KOPT-K1 (cell line): ENCODE measurements around the gene NTSR1.

Experiments used
- H3K27ac ChIP-seq: fragments of 200-600 bp; sonication (generic); 2 replicates; pipeline ENCODE4 v1.5.1; 2016; ENCODE audit warnings: antibody characterized with exemption, mild to moderate bottlenecking, low read depth, low read length; ENCODE audit not compliant: poor library complexity, severe bottlenecking
- H3K36me3 ChIP-seq: fragments of 200-600 bp; sonication (generic); 2 replicates; pipeline ENCODE4 v1.5.1; 2017; ENCODE audit warnings: antibody characterized with exemption, mild to moderate bottlenecking, low read length, moderate library complexity; ENCODE audit not compliant: insufficient read depth
- H3K9me3 ChIP-seq: fragments of 200-600 bp; sonication (generic); 2 replicates; pipeline ENCODE4 v1.5.1; 2017; ENCODE audit warnings: antibody characterized with exemption, low read length, mild to moderate bottlenecking; ENCODE audit not compliant: insufficient read depth, poor library complexity, severe bottlenecking

NTSR1 gene

DNA sequence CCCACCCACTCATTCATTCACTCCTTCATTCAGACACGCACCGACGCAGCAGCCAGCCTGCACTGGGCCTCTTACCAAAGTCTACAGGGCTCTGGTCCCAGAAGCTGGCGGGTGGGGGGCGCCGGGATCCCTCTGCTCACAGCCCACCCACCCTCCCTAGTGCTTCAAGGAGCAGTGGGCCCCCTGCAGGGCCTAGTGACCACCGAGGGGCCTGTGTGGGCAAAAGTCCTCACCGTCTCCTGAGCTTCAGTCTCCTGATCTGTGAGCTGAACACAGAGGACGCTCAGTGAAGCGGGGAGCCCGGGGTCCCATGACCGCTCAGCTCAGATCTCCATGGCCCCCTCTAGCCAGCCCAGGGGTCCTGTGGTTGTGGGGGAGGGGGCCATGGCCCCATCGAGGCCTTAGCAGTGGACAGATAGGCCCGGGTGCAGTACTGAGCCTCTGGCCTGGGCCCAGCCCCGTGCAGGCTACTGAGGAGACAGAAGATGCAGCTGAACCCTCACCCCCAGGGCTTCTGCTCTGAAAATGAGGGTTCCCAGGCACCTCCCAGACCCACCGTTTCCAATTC lies 54.2 kb downstream of the NTSR1 start:
- Histone ChIP-seq H3K9me3 (no peaks in the 10 kb centered on the region), H3K36me3 (no peaks in the 10 kb centered on the region), H3K27ac (no peak overlapping the region)

DNA sequence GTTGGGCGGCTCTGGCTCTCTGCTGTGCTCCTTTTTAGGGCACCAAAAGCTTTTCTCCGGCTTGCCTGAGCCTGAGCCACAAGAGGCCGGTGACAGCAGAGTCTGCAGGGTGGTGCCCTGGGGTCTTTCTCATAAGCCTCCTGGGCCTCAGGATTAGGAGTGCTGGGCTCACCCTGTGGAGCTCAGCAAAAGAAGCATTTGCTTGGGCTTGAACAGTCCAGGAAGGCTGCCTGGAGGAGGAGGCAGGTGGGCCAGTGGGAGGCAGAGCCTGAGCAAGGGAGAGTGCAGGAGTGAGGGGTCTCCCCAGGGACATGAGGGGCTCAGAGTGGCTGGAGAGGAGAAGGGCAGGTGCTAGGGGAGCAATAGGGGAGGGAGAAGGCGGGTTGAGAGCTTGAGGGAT lies 54.8 kb downstream of the NTSR1 start:
- Histone ChIP-seq H3K9me3 (no peaks in the 10 kb centered on the region), H3K36me3 (no peaks in the 10 kb centered on the region), H3K27ac (peak overlapping the region; percentile 17)

DNA sequence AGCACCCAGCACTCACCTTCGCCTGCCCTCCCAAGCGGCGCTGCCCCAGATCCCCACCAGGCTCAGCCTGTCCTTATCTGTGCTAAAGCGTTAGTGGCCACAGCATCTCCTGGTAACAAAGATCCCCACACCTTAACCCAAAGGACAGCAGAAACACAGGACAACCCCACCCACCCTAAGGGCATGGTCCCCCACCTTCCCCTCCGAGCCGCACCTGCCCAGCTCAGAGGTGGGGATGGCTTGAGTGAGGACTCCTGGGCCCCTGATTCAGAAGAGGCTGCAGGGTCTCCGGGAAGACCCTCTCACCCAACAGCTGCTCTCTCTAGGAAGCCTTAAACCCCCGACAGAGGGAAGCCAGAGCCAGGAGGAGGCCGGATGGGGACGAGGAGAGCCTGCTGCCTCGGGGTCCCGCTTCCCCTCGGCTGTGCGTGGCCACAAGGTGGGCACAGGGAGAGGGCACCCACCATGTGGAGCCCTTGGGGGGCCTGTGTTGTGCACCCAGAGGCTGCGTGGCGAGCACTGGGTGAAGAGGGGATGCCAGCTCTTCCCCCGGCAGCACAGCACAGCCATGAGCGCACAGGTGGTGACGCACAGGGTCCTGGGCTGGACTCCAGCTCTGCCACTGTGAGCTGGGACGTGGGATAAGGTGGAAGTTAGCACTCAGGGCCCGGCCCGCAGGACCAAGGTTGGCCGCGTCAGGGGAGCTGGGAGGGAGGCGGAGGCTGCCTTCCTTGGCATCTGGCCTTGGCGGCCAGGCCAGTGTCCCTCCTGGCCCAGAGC lies 55.7 kb downstream of the NTSR1 start:
- Histone ChIP-seq H3K36me3 (no peaks in the 10 kb centered on the region), H3K9me3 (no peaks in the 10 kb centered on the region), H3K27ac (no peak overlapping the region)

DNA sequence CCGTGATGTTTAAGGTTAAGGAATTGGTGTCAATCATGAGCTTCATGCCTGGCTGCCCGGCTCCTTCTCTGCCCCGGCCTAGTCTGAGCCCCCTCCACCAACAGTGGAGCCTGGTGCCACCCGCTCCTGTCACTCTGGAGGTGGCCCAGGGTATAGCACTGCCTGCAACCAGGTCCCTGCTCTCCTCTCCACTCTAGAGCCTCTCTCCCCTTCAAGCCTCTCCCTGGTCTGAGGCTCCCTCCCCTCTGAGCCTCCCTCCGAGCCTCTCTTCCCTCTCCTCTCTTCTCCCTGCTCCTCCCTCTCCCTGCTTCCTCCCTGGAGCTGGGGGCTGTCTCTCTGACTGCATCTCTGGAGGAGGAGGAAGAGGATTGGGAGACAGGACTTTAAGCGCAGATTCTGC lies 56.4 kb downstream of the NTSR1 start:
- no peaks in the 10 kb centered on the region for H3K9me3 ChIP-seq
- H3K36me3 ChIP-seq, result no peaks in the 10 kb centered on the region
- no peak overlapping the region for H3K27ac ChIP-seq

DNA sequence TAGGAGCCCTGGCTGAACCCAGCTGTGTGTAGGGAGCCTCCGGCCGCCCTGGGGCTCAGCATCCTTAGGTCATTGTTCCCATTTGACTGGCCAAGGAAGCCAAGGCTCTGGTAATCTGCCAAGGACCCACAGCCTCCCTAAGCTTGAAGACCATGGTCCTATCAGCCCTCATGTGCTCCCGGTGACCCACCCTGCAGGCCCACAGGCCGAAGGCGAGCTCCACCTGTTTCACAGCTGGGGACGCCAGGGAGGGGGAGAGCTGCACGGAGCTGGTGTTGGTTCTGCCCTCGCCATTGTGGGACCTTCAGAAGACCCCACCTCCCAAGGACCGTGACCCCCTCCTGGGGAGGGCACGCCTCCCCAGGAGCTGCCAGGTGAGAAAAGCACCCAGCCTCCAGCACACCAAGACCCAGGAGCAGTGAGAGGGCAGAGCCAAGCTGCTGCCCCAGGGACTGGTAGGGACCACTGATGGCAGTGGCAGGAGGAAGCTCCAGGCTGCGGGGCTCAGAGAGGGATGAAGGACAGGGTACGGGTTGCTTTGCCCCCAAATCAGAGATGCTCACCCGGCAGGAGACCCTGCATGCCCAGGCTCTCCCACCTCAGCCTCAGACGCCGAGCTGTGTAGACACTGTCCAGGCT lies 56.9 kb downstream of the NTSR1 start:
- H3K9me3 ChIP-seq, result no peaks in the 10 kb centered on the region
- no peak overlapping the region for H3K27ac ChIP-seq
- H3K36me3 ChIP-seq, result no peaks in the 10 kb centered on the region

DNA sequence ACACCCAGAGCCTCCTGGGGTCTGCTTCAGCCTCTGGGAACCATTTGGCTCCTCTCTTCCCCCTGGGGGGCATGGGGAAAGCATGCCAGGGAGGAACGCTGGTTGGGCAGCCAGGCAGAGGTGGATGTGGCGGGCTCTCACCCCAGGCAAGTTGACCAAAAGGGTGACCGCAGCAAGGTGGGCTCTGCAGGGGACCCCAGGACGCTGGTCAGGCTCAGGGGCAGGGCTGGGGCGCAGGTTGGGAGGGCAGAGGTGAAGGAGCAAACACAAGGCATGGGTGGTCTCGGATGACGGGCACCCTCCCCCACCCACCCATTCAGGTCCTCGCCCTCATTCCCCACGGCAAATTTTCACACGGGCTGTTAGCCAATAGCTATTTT lies 57.4 kb downstream of the NTSR1 start:
- no peak overlapping the region for H3K27ac ChIP-seq
- H3K9me3 ChIP-seq, result no peaks in the 10 kb centered on the region
- H3K36me3 ChIP-seq, result no peaks in the 10 kb centered on the region

DNA sequence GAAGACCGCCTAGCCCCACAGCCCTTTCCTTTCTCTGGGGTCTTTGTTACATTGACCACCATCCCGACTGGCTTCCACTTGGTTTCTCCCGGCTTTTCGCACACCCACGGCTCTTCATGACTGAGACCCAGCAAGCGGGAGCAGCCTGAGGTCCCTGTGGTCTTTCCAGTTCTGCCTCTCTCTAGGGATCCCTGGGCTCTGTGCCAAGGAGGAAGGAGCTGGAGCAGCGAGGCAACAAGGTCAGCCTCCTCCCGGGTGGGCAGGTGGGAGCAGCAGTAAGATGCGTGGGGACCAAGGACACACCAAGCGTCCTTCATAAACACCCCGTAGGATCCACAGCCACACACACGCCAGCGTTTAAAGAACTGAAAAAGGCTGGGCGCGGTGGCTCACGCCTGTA lies 58.1 kb downstream of the NTSR1 start:
- H3K9me3 ChIP-seq, result no peaks in the 10 kb centered on the region
- no peak overlapping the region for H3K27ac ChIP-seq
- no peaks in the 10 kb centered on the region for H3K36me3 ChIP-seq

DNA sequence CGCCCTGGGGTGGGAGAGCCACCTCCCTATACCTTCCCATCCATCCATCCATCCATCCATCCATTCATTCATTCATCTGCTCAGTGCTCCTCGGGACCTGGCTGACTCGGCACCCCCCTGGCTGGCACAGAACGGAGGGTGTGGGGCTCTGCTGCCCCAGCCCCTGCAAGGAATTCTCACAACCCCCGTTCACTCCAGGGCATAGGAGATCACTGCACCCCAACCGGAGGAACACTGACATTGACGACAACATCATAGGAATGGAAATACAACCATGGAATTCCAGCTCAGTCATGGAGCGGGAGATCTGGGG lies 59.6 kb downstream of the NTSR1 start:
- Histone ChIP-seq H3K9me3 (no peaks in the 10 kb centered on the region), H3K36me3 (no peaks in the 10 kb centered on the region), H3K27ac (no peak overlapping the region)

DNA sequence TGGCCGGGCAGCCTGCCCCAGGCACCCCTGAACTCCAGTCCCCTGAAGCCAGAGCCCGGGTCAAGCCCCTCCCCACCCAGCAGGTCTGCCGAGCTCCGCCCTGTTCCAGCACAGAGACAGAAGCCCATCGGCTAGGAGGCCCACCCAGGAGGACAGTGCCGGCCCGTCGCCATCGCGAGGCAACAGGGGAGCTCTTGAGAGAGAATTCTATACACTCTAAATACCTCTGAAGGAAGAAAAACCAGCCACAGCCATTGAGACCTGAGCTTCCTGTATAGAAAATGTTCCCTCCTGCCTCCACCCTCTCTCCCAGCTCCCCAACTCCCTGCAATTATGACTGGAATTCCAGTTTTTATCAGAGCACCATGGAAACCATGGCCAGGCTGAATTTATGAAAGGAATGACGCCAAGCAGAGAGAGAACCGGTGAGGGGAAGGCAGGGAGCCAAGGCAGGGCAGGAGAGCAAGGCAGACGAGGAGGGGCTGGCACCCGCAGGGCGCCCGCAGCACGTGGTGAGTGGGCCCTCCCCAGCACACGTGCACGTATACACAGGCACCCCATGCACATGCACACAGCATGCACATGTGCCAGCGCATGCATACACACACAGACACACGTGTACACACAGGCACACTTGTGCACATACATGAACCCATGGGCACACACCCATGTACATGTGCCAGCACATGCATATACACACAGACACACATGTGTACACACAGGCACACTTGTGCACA lies 60.1 kb downstream of the NTSR1 start:
- H3K27ac ChIP-seq, result no peak overlapping the region

DNA sequence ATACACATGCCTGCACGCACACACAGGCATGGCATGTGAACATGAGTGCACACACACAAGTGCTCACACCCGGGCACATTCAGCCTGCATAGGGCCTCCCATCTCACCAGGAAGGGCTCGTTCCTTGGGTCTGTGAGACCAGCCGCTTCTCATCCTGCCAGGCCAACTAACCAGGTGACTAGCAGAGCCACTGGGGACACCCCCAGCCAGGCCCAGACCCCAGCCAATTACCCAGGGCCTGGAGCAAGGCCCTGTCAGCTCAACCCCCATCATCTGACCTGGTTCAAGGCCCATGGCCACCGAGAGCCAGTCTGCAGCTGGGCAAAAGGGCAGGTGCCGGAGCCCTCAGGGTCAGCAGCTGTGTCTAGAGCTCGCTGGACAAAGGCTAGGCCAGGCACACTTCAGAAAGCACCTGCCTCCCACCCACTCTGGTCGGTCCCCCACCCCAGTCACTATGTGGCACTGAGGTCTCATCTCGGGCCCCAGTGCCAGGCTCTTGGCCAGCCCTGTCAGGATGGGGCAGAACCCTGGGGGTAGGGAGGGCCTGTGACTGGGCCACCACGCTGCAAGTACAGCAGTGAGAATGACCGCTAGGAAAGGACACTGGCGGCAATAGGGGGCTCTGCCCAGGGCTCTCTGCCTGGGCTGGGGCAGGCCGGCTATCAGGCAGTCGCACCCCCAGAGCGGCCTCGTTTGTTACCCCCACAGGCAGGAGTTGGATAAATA lies 60.9 kb downstream of the NTSR1 start:
- no peak overlapping the region for H3K27ac ChIP-seq
- no peaks in the 10 kb centered on the region for H3K9me3 ChIP-seq
- no peaks in the 10 kb centered on the region for H3K36me3 ChIP-seq

More for the DNA sequence above, 60.1 kb downstream of the NTSR1 start:
- Histone ChIP-seq H3K36me3 (no peaks in the 10 kb centered on the region), H3K9me3 (no peaks in the 10 kb centered on the region)

DNA sequence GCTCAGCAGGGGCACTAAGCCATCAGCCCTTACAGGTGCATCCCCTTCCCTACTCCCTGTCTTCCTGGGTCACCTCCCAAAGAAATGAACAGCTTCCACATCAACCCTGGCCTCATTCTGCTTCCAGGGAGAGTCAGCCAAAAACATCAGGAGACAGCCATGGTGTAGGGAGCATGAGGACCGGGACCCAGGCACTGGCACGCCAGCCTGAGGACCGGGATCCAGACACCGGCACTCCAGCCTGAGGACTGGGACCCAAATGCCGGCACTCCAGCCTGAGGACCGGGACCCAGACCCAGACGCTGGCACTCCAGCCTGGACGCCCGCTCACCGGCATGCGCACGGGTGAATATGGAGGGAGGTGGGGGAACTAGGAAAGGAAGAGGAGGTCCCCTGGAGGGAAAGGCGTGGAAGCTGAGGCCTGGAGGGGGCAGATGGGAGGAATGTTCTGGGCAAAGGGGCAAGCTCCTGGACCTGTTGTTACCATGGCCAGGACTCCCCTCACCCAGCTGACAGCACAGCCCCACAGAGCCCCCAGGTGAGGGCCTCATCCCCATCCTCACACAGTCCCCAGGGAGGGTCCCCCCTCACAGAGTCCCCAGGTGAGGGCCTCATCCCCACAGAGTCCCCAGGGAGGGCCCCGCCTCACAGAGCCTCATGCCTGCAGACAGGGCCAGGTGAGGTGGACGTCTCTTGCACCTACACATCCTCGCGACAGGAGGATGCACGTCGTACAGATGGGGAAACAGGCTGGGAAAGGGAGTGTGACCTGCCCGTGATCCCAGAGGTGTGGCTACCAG lies 61.7 kb downstream of the NTSR1 start:
- H3K27ac ChIP-seq, result no peak overlapping the region
- no peaks in the 10 kb centered on the region for H3K36me3 ChIP-seq
- no peaks in the 10 kb centered on the region for H3K9me3 ChIP-seq

DNA sequence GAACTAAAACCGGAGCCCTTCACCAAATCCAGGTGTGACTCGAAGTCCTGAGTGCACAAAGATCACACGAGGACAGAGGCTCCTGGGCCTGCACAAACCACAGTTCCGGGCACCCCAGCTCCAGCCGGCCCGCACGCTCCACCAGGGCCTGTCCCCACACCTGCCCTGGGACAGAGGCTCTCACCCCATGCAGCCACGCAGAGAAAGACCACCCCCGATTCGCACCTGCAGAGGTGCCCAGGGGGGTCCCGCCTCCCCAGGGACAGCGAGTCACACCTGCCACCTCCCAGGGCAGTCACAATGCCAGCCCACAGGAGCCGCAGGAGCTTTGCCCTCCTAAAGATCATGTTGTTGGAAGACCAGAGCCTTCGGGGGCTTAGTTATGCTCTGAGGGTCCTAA lies 62.3 kb downstream of the NTSR1 start:
- Histone ChIP-seq H3K9me3 (no peaks in the 10 kb centered on the region), H3K36me3 (no peaks in the 10 kb centered on the region), H3K27ac (no peak overlapping the region)

DNA sequence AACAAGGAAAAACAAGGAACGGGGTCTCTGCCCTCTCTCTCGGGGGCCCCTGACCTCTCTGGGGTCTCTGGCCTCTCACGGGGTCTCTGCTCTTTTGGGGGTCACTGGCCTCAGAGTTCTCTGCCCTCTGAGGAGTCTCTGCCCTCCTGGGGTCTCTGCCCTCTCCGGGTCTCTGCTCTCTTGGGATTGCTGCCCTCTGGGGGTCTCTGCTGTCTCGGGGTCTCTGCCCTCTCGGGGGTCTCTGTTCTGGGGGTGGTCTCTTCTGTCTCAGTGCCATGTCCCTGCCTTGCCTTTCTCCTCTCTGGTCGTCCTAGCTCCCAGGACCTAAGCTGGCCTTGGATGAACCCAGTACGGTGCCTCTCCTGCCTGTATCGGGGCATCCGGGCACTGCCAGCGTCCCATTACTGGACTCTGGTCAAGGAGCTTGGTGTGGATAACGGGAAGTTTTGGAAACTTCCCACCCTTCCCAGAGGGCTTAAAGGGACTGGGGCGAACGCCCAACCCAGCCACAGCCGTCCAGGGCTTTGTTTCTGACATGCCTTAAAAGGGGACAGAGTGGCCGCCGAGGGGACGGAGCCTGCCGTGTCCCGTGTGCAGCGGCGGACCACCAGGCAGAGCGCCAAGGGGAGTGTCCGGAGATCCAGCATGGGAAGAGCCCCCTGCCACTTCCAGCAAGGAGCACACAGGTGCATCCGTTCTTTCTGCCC lies 62.9 kb downstream of the NTSR1 start:
- no peak overlapping the region for H3K27ac ChIP-seq
- no peaks in the 10 kb centered on the region for H3K36me3 ChIP-seq
- no peaks in the 10 kb centered on the region for H3K9me3 ChIP-seq

DNA sequence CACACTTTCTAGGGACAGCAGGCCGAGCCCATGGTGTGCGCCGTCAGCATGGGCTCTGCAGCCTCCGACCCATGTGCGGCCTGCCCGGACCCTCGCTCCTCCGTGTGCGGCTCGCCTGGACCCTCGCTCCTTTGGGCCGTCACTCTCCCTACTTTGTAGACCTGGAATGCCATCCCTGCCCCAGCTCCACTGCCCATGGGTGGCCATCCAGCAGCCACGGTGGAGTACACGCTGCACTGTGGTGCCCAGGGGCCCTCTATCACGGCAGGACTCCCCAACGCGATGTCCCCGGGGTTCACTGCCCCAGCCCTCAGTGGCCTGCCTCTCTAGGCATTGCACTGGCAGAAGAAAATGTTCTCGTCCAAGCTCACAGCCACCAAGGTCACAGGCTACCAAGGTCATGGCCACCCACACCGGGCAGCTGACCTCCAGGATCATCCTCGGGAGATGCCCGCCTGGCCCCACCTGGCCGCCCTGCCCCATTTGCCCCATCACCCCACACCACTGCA lies 63.5 kb downstream of the NTSR1 start:
- Histone ChIP-seq H3K36me3 (no peaks in the 10 kb centered on the region), H3K9me3 (no peaks in the 10 kb centered on the region), H3K27ac (no peak overlapping the region)
